HG02852 (cell line): ENCODE measurements around the gene HTR3B.
"Not testable (repeated sequence)": the region's sequence is repeated elsewhere in the genome, so short reads cannot be mapped to it uniquely, and the experiment has no call there.

Source experiments
- ATAC-seq: cut with Tn5 transposase; IDR thresholded peaks from one replicate; pipeline ENCODE4 v1.9.1; 2021; ENCODE audit warnings: mild to moderate bottlenecking, moderate library complexity; ENCODE audit not compliant: unreplicated experiment

Gene HTR3B

GRCh38 chr11:113942256-113942655 lies 37.7 kb downstream of the HTR3B start:
- ATAC-seq, result no peak

GRCh38 chr11:113946162-113946561 lies 41.6 kb downstream of the HTR3B start:
- ATAC-seq, result not testable (repeated sequence)

- no peak for ATAC-seq
Observed at GRCh38 chr11:113947994-113948393, 43.4 kb downstream of the HTR3B start.

DNA sequence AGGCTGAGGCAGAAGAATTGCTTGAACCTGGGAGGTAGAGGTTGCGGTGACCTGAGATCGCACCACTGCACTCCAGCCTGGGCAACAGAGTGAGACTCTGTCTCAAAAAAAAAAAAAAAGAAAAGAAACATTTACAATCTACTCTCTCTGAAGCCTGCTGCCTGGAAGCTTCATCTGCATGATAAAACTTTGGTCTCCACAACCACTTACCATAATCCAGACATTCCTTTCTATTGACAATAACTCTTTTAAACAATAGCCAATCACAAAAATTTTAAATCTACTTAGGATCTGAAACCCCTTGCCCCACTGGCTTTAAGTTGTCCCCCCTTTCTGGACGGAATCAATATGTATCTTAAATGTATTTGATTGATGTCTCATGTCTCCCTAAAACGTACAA lies 45.3 kb downstream of the HTR3B start:
- no peak for ATAC-seq

GRCh38 chr11:113951537-113951936 lies 46.9 kb downstream of the HTR3B start:
- ATAC-seq, result no peak

DNA sequence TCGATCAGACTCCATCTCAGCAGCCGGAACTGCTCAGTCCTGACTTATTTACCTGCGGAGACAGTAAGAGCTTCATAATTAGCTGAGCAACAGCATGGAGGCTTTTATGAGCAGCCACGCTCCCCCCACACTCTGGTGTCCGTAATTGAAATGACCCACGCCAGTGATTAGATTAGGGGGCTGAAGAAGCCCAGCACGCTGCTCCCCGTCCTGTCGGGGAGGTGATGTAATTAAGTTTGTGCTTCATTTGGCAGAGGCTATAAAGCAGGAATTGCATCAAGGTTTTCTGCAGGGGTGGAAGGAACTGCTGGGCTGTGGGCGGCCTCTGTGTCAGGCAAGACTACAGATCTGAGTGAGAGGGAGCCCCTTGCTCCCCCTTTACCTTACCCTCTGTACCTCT lies 47.5 kb downstream of the HTR3B start:
- ATAC-seq, result no peak

GRCh38 chr11:113952588-113952987 lies 48.0 kb downstream of the HTR3B start:
- no peak for ATAC-seq

DNA sequence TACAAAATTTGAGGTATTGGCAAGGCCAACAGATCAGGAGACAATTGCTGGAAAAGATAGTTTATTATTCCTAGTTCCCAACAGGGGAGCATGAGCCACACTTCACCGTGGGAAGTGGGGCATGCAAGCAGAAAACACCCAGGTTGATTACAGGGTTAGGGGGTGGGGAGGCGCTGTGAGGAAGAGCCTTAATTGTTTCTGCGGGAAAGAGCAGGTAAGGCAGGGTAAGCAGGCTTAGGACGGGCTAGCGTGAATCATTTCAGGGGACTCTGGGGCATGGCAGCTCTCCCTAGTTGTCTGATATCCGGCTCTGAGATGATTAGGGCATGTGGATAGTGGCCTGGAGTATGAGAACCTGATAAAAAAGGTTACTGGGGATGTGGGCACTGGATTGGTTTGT lies 49.6 kb downstream of the HTR3B start:
- ATAC-seq, result no peak

GRCh38 chr11:113956986-113957385 lies 52.4 kb downstream of the HTR3B start:
- ATAC-seq, result no peak

DNA sequence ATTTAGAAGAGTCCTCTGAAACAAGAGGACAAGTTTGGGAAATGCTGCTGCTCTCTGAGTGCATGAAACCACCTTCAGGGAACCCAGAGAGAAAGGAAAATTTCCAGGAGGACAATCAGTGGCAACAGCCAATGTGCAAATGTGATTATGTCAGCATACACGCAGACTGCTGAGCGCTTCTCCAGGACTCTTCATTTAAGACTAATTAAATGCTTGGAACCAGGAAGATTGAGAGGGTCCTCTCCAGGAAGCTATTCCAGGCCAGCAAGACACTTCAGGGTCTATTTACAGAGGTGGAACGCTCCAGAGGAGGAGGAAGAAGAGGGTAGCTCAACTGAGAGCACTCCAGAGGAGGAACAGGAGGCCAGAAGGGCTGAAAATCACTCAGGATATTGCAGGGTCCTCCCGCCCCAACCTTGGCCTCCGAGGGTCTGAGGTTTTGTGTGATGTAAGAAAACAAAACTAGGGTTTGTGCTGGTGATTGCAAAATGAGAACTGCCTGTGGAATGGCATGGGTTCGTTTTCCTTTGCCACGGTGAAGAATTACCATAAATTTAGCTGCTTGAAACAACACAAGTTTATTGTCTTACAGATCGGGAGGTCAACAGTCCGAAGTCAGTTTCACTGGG lies 56.2 kb downstream of the HTR3B start:
- no peak for ATAC-seq

DNA sequence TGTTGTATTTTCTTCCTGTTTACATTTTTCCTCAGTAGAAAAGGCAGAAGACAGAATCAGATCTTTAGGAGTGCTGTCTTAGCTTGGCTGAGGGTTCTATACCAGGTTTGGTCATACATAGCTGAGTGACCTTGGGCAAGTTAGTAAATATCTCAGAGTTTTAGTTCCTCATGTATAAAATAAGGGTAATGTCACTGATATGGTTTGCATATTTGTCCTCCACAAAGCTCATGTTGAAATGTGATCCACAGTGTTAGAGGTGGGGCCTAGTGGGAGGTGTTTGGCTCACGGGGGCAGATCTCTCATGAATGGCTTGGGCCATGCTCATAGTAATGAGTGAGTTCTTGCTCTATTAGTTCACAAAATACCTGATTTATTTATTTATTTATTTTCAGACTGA lies 62.8 kb downstream of the HTR3B start:
- no peak for ATAC-seq

DNA sequence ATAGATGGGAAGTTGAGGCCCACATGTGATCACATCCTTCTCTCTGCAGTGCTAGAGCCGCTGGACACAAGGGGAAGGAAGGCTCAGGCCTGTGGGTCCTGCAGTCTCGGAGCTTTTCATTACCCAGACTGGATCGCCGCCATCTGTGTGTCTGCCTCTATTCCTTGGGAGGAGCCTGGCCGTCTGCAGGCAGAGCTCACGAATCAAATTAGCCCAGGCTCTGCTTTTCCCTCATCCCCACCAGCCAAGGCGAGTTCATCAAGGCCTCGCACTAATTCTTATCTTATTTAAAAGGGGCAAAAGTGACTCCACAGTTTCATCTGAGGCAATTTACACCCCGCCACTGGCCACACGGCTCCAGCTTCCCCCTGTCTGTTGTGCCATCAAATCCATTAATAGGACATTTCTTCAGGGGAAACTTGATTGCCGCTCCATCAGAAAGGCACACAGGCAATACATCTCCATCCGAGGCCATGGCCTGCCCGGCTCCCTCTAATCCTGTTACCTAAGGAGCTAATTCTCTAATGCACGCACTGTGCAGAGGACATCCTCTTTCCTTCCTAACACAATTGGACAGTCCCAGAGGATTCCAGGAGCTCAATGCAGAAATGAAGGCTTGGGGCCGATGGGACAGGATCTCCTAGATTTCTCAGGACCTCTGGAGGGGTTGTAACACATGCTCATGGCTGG lies 67.1 kb downstream of the HTR3B start:
- ATAC-seq, result no peak

- ATAC-seq, result no peak
Observed at GRCh38 chr11:113974741-113975470, 70.3 kb downstream of the HTR3B start, which contains the start of gene HTR3A. Gene HTR3A (plus strand): TSS chr11:113975108. CDS start chr11:113975326, 218 bp downstream.

GRCh38 chr11:113977071-113977490 lies 72.5 kb downstream of the HTR3B start:
- no peak for ATAC-seq

- ATAC-seq, result no peak
Observed at GRCh38 chr11:113977701-113978100, 73.1 kb downstream of the HTR3B start.

DNA sequence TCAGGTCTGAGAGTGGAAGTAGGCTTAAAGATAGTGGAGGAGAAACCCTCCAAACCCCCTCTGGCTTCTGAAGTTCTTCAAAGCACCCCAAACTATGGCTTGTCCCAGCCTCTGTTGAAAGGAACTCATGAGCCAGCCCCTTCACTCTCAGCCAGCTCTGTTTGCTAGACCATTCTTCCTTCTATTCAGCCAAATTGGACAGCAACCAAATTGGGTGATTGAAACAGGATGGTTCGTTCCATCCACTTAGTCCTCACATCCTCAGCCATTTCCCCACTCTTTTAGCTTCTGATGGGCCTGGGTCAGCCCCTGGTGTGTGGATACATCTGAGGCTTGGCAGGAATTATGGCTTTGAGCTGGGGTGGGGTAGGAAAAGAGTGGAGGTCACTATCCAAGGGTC lies 74.8 kb downstream of the HTR3B start:
- ATAC-seq, result no peak

- ATAC-seq, result no peak
Observed at GRCh38 chr11:113980785-113981184, 76.2 kb downstream of the HTR3B start.

DNA sequence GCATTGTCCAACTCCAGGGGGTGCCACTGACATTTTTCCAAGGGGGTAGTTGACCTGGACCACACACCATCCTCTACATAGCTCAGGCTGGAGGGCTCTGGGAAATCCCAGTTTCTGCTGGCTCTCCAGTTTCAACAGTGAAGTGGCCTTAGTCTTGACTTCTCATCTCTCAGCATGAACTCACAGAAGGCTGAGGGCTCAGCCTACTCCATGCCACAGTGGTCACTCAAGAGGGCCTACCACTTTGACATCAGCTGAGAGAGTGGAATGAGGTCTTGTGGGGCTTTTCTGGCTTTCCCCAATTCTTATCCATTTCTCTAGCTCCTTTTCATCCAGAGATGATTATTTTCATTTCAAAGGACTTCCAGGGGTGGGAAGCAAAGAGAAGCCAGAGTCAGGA lies 77.7 kb downstream of the HTR3B start:
- no peak for ATAC-seq

GRCh38 chr11:113984781-113985180 lies 80.2 kb downstream of the HTR3B start:
- no peak for ATAC-seq

DNA sequence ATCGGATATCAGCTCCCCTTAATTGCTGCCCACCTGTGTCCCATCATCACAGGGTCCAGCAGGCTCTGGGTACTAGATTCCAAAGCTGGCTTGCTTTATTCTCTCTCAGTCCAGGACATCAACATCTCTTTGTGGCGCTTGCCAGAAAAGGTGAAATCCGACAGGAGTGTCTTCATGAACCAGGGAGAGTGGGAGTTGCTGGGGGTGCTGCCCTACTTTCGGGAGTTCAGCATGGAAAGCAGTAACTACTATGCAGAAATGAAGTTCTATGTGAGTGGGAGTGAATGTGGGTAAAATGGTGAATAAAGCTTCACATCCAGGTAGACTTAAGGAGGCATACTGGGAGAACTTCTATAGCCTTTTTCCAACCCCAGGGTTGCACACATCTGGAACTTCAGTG lies 81.3 kb downstream of the HTR3B start:
- no peak for ATAC-seq

GRCh38 chr11:113986351-113987140 lies 82.0 kb downstream of the HTR3B start:
- no peak for ATAC-seq
